Common myeloid progenitor, CD34-positive (primary cell): ENCODE data around the gene MRGPRX1. TPM values are rescaled to one million over a fixed set of nuclear protein-coding genes. Genes with fewer than 3 reads are reported as not detected.

Source experiments
- CTCF ChIA-PET: fragments of 350-600 bp; sonication (Branson Sonifier 250); formaldehyde crosslinking; loops from one replicate; lab custom pipeline; 2021; ENCODE audit warnings: antibody characterized with exemption; lab: Charles Lee
- POLR2A ChIA-PET: fragments of 350-600 bp; sonication (Branson Sonifier 250); formaldehyde crosslinking; loops from one replicate; lab custom pipeline; 2021; ENCODE audit warnings: antibody characterized with exemption; lab: Charles Lee
- DNase-seq, 3 donors: peaks; one replicate each; pipeline versions ENCODE4 v3.0.0 to v3.0.0-alpha.2; 2013
- H3K27ac ChIP-seq, 2 experiments: 1 replicate in 1 of 2; 2 replicates in 1 of 2; pipeline ENCODE4 v1.7.0; 2013; ENCODE audit warnings: inconsistent platforms in 2 of 2, low read length in 2 of 2, mild to moderate bottlenecking in 2 of 2, low read depth in 1 of 2, moderate library complexity in 1 of 2; ENCODE audit not compliant: severe bottlenecking in 2 of 2, insufficient read depth in 1 of 2, poor library complexity in 1 of 2
- H3K27me3 ChIP-seq, 5 experiments: replicated peaks in 2 of 5; 1 replicate in 3 of 5; 2 replicates in 2 of 5; pipeline versions ENCODE4 v1.6.1 to v1.7.0; 2013; ENCODE audit warnings: low read length in 4 of 5, mild to moderate bottlenecking in 2 of 5, moderate library complexity in 2 of 5, inconsistent platforms in 1 of 5; ENCODE audit not compliant: insufficient read depth in 5 of 5, control insufficient read depth in 4 of 5
- H3K36me3 ChIP-seq, 4 experiments: 1 replicate in 2 of 4; 2 replicates in 2 of 4; pipeline versions ENCODE4 v1.6.1 to v1.7.0; 2013; ENCODE audit warnings: low read length in 3 of 4, control low read depth in 1 of 4, mild to moderate bottlenecking in 1 of 4; ENCODE audit not compliant: control insufficient read depth in 4 of 4, insufficient read depth in 4 of 4
- H3K4me1 ChIP-seq, 4 experiments: 1 replicate in 3 of 4; 2 replicates in 1 of 4; pipeline versions ENCODE4 v1.6.1 to v1.7.1; 2013; ENCODE audit warnings: low read length in 3 of 4, mild to moderate bottlenecking in 3 of 4, control low read depth in 1 of 4, inconsistent platforms in 1 of 4, moderate library complexity in 1 of 4; ENCODE audit not compliant: control insufficient read depth in 4 of 4, insufficient read depth in 4 of 4; ENCODE audit errors: control extremely low read depth in 1 of 4
- H3K4me3 ChIP-seq, 7 experiments: 1 replicate in 4 of 7; 2 replicates in 3 of 7; pipeline versions ENCODE4 v1.5.1 to v1.7.0; 2013; ENCODE audit warnings: mild to moderate bottlenecking in 7 of 7, low read length in 6 of 7, moderate library complexity in 6 of 7, inconsistent platforms in 2 of 7, low read depth in 2 of 7, control low read depth in 1 of 7; ENCODE audit not compliant: insufficient read depth in 4 of 7, control insufficient read depth in 1 of 7; ENCODE audit errors: extremely low read depth in 1 of 7
- H3K9me3 ChIP-seq, 5 experiments: 1 replicate in 4 of 5; 2 replicates in 1 of 5; pipeline versions ENCODE4 v1.6.1 to v1.7.1; 2013; ENCODE audit warnings: low read length in 4 of 5, mild to moderate bottlenecking in 2 of 5, inconsistent platforms in 1 of 5, low read depth in 1 of 5, moderate library complexity in 1 of 5; ENCODE audit not compliant: control insufficient read depth in 4 of 5, insufficient read depth in 2 of 5; ENCODE audit errors: control extremely low read depth in 1 of 5
- WGBS: methylation state at CpG from one replicate; pipeline ENCODE4 v1.1.5; 2013; ENCODE audit not compliant: insufficient coverage; 5-methylcytosine and 5-hydroxymethylcytosine counted together
- polyA plus RNA-seq: library from polyadenylated mRNA; unstranded; fragments of 120-200 nt; gene quantifications from one replicate; pipeline ENCODE4 v1.2.1, GENCODE V29; 2013

Gene MRGPRX1
- not detected for polyA plus RNA-seq

DNA sequence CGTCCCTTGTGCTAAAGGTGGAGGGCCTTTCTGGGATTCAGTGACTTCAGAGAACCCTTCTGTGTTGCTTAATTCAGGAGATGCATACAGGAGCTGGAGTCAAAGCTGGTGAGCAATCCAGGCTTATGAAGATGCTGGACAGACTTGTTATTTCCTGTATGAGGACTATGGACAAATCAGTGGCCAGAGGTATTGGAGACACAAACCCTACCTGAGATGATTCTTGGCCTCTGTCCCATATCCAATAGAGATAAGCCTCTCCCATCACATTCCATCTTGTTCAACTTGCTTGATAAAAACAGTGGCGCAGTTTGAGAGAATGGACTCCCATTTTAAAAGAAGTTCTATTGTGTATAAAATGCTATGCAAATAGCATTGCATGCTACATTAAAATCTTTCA is at the start of gene MRGPRX1:
Gene MRGPRX1, minus strand, starts transcription at position 101 of the 400 bp plus-strand sequence. CDS start 4,630 bp downstream, outside the sequence.
- no peak for DNase-seq
- Histone ChIP-seq H3K4me3 (no peak within 1 kb of the TSS), H3K27me3 (peaks cover 0 to 14% (median 2%) of the 10 kb centered on the region in 5 experiments), H3K9me3 (no peaks in the 10 kb centered on the region), H3K4me1 (peaks cover 0 to 1% (median 0%) of the 10 kb centered on the region in 4 experiments), H3K36me3 (no peaks in the 10 kb centered on the region), H3K27ac (no peak within 1 kb of the TSS)
- ChIA-PET CTCF (no interaction called here), POLR2A (no interaction called here)
- 86% methylated on average over 1 of the region's 2 CpGs for WGBS

DNA sequence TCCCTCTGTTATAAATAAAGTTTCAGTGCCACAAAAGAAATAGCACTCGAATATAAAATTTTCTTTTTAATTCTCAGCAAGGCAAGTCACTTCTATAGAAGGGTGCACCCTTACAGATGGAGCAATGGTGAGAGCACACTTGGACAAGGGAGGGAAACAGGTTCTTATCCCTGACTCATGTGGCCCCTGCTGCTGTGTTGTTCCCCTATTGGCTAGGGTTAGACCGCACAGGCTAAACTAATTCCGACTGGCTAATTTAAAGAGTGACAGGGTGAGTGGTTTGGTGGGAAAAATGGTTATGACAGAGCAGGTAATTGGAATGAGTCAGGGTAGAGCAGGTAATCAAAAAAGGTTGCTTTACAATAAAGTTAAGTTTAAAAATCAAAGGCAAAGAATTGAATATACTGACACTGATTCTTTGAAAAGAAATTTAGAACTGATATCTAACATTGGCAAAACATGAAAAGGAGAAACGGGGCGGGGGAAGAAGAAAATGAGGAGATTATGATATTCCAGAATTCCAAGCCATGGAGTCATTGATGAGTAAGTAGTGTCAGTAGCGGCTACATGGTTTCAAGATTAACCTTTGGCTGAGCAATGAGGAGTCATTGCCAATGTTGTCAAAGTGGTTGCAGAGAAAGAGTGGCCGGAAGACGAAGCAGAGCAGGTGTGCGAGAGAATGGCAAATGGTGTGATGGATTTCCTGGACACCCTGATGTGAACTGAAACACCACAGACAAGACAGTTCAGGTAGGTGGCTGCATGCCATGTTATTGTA is 48.4 kb upstream of the MRGPRX1 start:
- Histone ChIP-seq H3K9me3 (no peaks in the 10 kb centered on the region), H3K4me1 (no peaks in the 10 kb centered on the region), H3K4me3 (no peak overlapping the region), H3K27me3 (peaks cover 0 to 5% (median 0%) of the 10 kb centered on the region in 5 experiments), H3K36me3 (no peaks in the 10 kb centered on the region), H3K27ac (no peak overlapping the region)
- ChIA-PET POLR2A (no interaction called here), CTCF (no interaction called here)
- WGBS, result 98% methylated on average over 6 of the region's 9 CpGs
- no peak for DNase-seq

GRCh38 chr11:18986744-18987143 is 47.5 kb upstream of the MRGPRX1 start:
- ChIA-PET POLR2A (no interaction called here), CTCF (interaction anchor here (0.6 kb wide), 1 partner anchor 797 kb away, joined by 3 read pairs; no protein-coding TSS in a partner anchor)
- Histone ChIP-seq H3K27me3 (peaks cover 0 to 5% (median 0%) of the 10 kb centered on the region in 5 experiments), H3K36me3 (no peaks in the 10 kb centered on the region), H3K9me3 (no peaks in the 10 kb centered on the region), H3K27ac (no peak overlapping the region), H3K4me3 (no peak overlapping the region), H3K4me1 (no peaks in the 10 kb centered on the region)
- DNase-seq, result no peak
- 81% methylated on average over 3 of the region's 3 CpGs for WGBS

- ChIA-PET POLR2A (no interaction called here), CTCF (no interaction called here)
- H3K4me1 ChIP-seq, result no peaks in the 10 kb centered on the region
- WGBS, result 93% methylated on average over 3 of the region's 4 CpGs
- no peak for DNase-seq
- H3K36me3 ChIP-seq, result no peaks in the 10 kb centered on the region
- H3K27me3 ChIP-seq, result peaks cover 0 to 5% (median 0%) of the 10 kb centered on the region in 5 experiments
- H3K9me3 ChIP-seq, result no peaks in the 10 kb centered on the region
- H3K4me3 ChIP-seq, result no peak overlapping the region
- no peak overlapping the region for H3K27ac ChIP-seq
Measured at GRCh38 chr11:18981897-18982296, 42.7 kb upstream of the MRGPRX1 start.

DNA sequence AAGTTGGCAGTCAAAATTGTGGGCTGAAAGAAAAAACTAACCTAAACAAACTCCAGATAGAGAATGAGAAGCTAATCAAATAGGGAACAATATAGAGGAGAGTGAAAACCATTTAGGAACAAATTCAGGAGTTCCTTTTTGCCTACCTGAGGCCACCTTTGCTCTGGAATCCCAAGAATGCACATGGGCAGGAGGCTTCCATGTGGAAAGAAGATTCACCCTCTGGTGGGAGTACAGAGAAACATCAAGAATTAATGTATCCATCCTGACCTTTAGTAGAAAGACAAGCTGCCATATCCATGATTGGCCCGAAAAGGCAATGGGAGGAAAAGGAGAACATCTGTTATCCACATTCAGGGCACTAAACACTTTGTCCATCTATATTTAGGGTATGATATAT is 35.0 kb upstream of the MRGPRX1 start:
- H3K27ac ChIP-seq, result no peak overlapping the region
- DNase-seq, result no peak
- no peaks in the 10 kb centered on the region for H3K9me3 ChIP-seq
- H3K36me3 ChIP-seq, result no peaks in the 10 kb centered on the region
- ChIA-PET CTCF (no interaction called here), POLR2A (no interaction called here)
- peaks cover 0 to 16% (median 0%) of the 10 kb centered on the region in 5 experiments for H3K27me3 ChIP-seq
- WGBS, result no CpG with 5 or more reads among the region's 1 CpG
- no peaks in the 10 kb centered on the region for H3K4me1 ChIP-seq
- no peak overlapping the region for H3K4me3 ChIP-seq

- Histone ChIP-seq H3K4me3 (no peak overlapping the region), H3K27ac (no peak overlapping the region), H3K4me1 (no peaks in the 10 kb centered on the region), H3K9me3 (no peaks in the 10 kb centered on the region), H3K27me3 (peaks cover 0 to 26% (median 0%) of the 10 kb centered on the region in 5 experiments), H3K36me3 (no peaks in the 10 kb centered on the region)
- CTCF ChIA-PET, result no interaction called here
- DNase-seq, result peak in 2 of 3 donors; percentile 10 to 37
- POLR2A ChIA-PET, result no interaction called here
- WGBS, result 68% methylated on average over 16 of the region's 16 CpGs
Measured at GRCh38 chr11:18972336-18972735, 33.1 kb upstream of the MRGPRX1 start.

DNA sequence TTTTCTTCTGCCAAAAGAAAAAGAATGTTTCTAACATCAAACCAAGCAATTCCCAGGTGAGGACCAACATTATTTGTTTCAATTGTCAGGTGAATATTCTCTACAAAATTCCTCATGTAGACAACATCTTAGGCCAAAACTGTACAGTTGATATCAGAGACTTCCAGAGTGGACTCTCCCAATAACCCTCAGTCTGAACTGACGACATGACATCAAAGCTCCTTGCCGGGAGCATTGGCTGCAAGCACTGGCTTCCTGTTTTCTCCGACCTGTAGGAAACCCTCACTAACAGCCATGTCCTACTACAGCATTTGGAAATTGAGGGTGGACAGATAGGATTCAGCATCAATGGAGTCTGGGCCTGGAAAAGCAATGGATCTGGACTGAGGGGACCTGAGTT is 30.5 kb upstream of the MRGPRX1 start:
- no peak for DNase-seq
- WGBS, result 35% methylated on average over 2 of the region's 3 CpGs
- peaks cover 0 to 37% (median 0%) of the 10 kb centered on the region in 5 experiments for H3K27me3 ChIP-seq
- no peaks in the 10 kb centered on the region for H3K36me3 ChIP-seq
- H3K4me1 ChIP-seq, result no peaks in the 10 kb centered on the region
- H3K4me3 ChIP-seq, result no peak overlapping the region
- POLR2A ChIA-PET, result no interaction called here
- CTCF ChIA-PET, result no interaction called here
- H3K9me3 ChIP-seq, result no peaks in the 10 kb centered on the region
- H3K27ac ChIP-seq, result no peak overlapping the region
